ENCODE data around the gene ZNF514. TPM values are rescaled to one million over a fixed set of nuclear protein-coding genes. Genes with fewer than 3 reads are reported as not detected.

ZNF514 gene
- total RNA-seq, 1 experiment from 2014 or later: 8.5 TPM

DNA sequence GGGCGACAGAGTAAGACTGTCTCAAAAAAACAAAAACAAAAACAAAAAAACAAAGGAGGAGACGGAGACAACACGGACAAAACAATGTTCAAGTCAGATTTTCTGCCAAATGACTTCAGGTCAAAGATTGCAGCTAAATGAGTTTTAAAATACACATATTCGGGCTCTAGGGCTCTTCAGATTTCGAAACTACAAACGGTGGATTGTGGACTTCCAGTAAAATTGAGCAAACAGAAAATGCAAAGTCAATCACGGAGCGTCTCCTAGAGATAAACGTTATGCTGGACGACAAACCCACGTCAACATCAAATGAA, 38.6 kb downstream of the ZNF514 start:
- ChIA-PET CTCF (interaction anchor here (1.1 kb wide), 2 partner anchors 41 to 42 kb away, joined by 3 to 4 read pairs; no protein-coding TSS in a partner anchor), RAD21 (ENCODE audit: low non-redundant PET in 1 of 2, low total read pairs in 2 of 2, uncharacterized antibody in 2 of 2, unreplicated experiment in 2 of 2) (no interaction called here), POLR2A (interaction anchor here (1.2 kb wide), 1 partner anchor 16 kb away, joined by 3 read pairs; no protein-coding TSS in a partner anchor)
- Histone ChIP-seq H4K20me1 (ENCODE audit: insufficient read depth) (no peaks in the 10 kb centered on the region), H3K9me3 (ENCODE audit: control insufficient read depth in 1 of 2, insufficient read depth in 1 of 2, low read depth in 1 of 2, low read length in 2 of 2) (no peaks in the 10 kb centered on the region), H3K4me3 (replicated peaks in 1 of 2; ENCODE audit: low read depth in 1 of 2, low read length in 2 of 2) (peak overlapping the region; percentile 98 to 100), H3K9ac (ENCODE audit: low read length) (peak overlapping the region; percentile 91), H3K36me3 (ENCODE audit: control insufficient read depth in 1 of 2, insufficient read depth in 2 of 2, low read length in 2 of 2) (peaks cover 7 to 9% of the 10 kb centered on the region in 2 experiments; a peak in 2 of 4 replicates), H2AFZ (ENCODE audit: low read depth, low read length, poor library complexity, severe bottlenecking) (peak overlapping the region; percentile 82), H3K79me2 (ENCODE audit: insufficient read depth, low read length) (peaks cover 49% of the 10 kb centered on the region), H3K27me3 (ENCODE audit: insufficient read depth, low read length) (no peaks in the 10 kb centered on the region), H3K4me1 (ENCODE audit: control insufficient read depth in 1 of 2, insufficient read depth in 2 of 2, low read length in 2 of 2) (peaks cover 0 to 25% of the 10 kb centered on the region in 2 experiments; a peak in 3 of 4 replicates), H3K27ac (ENCODE audit: low read depth, low read length) (peak overlapping the region; percentile 89), H3K9me2 (ENCODE audit: insufficient read depth) (no peaks in the 10 kb centered on the region), H3K4me2 (ENCODE audit: low read length) (peak overlapping the region; percentile 97)
- intact Hi-C loops (cut with micrococcal nuclease): loop anchor here (1.0 kb wide), 1 partner anchor 44 kb away; the partner anchor contains the start of gene ZNF2
- TF ChIP-seq, protein P1, sequence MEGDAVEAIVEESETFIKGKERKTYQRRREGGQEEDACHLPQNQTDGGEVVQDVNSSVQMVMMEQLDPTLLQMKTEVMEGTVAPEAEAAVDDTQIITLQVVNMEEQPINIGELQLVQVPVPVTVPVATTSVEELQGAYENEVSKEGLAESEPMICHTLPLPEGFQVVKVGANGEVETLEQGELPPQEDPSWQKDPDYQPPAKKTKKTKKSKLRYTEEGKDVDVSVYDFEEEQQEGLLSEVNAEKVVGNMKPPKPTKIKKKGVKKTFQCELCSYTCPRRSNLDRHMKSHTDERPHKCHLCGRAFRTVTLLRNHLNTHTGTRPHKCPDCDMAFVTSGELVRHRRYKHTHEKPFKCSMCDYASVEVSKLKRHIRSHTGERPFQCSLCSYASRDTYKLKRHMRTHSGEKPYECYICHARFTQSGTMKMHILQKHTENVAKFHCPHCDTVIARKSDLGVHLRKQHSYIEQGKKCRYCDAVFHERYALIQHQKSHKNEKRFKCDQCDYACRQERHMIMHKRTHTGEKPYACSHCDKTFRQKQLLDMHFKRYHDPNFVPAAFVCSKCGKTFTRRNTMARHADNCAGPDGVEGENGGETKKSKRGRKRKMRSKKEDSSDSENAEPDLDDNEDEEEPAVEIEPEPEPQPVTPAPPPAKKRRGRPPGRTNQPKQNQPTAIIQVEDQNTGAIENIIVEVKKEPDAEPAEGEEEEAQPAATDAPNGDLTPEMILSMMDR (IDR thresholded peaks at IDR 0.05 in 2 of 3, conservative IDR thresholded peaks at IDR 0.05 in 1 of 3; ENCODE audit: borderline replicate concordance in 1 of 3, insufficient read depth in 1 of 3, low read depth in 2 of 3, low read length in 2 of 3): no peak
- TF ChIP-seq, protein P2, sequence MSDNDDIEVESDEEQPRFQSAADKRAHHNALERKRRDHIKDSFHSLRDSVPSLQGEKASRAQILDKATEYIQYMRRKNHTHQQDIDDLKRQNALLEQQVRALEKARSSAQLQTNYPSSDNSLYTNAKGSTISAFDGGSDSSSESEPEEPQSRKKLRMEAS (IDR thresholded peaks at IDR 0.05): no peak
- TF ChIP-seq TCF7L2 (IDR thresholded peaks at IDR 0.05; ENCODE audit: borderline replicate concordance, extremely low read depth, insufficient read depth, insufficient read length): no peak
- TF ChIP-seq, protein P3, sequence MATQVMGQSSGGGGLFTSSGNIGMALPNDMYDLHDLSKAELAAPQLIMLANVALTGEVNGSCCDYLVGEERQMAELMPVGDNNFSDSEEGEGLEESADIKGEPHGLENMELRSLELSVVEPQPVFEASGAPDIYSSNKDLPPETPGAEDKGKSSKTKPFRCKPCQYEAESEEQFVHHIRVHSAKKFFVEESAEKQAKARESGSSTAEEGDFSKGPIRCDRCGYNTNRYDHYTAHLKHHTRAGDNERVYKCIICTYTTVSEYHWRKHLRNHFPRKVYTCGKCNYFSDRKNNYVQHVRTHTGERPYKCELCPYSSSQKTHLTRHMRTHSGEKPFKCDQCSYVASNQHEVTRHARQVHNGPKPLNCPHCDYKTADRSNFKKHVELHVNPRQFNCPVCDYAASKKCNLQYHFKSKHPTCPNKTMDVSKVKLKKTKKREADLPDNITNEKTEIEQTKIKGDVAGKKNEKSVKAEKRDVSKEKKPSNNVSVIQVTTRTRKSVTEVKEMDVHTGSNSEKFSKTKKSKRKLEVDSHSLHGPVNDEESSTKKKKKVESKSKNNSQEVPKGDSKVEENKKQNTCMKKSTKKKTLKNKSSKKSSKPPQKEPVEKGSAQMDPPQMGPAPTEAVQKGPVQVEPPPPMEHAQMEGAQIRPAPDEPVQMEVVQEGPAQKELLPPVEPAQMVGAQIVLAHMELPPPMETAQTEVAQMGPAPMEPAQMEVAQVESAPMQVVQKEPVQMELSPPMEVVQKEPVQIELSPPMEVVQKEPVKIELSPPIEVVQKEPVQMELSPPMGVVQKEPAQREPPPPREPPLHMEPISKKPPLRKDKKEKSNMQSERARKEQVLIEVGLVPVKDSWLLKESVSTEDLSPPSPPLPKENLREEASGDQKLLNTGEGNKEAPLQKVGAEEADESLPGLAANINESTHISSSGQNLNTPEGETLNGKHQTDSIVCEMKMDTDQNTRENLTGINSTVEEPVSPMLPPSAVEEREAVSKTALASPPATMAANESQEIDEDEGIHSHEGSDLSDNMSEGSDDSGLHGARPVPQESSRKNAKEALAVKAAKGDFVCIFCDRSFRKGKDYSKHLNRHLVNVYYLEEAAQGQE (IDR thresholded peaks at IDR 0.05; ENCODE audit: low read depth): no peak
- no peak for TF ChIP-seq POLR2A (IDR thresholded peaks at IDR 0.05; ENCODE audit: borderline replicate concordance, extremely low read depth, insufficient read depth, insufficient read length)
- TF ChIP-seq EZH2phosphoT487 (IDR thresholded peaks at IDR 0.05; ENCODE audit: borderline replicate concordance): no peak
- no peak for TF ChIP-seq CBX3 (IDR thresholded peaks at IDR 0.05; ENCODE audit: low read depth)
- no peak for TF ChIP-seq RAD21 (IDR thresholded peaks at IDR 0.05; ENCODE audit: low read depth)
- TF ChIP-seq JUND (IDR thresholded peaks at IDR 0.05): no peak
- TF ChIP-seq POLR2AphosphoS5 (IDR thresholded peaks at IDR 0.05; ENCODE audit: low read depth, low read length): no peak
- no peak for TF ChIP-seq SRF (IDR thresholded peaks at IDR 0.05; ENCODE audit: low read depth)
- TF ChIP-seq, protein P4, sequence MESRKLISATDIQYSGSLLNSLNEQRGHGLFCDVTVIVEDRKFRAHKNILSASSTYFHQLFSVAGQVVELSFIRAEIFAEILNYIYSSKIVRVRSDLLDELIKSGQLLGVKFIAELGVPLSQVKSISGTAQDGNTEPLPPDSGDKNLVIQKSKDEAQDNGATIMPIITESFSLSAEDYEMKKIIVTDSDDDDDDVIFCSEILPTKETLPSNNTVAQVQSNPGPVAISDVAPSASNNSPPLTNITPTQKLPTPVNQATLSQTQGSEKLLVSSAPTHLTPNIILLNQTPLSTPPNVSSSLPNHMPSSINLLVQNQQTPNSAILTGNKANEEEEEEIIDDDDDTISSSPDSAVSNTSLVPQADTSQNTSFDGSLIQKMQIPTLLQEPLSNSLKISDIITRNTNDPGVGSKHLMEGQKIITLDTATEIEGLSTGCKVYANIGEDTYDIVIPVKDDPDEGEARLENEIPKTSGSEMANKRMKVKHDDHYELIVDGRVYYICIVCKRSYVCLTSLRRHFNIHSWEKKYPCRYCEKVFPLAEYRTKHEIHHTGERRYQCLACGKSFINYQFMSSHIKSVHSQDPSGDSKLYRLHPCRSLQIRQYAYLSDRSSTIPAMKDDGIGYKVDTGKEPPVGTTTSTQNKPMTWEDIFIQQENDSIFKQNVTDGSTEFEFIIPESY (IDR thresholded peaks at IDR 0.05; ENCODE audit: extremely low read depth, insufficient replicate concordance, low read length): no peak
- TF ChIP-seq SP1 (IDR thresholded peaks at IDR 0.05; ENCODE audit: low read depth): no peak
- ATAC-seq: 0 out of 2 replicates have a peak, but pooled peaks have one; percentile 3
- BruUV-seq (replicated peaks): TSS peak; percentile 42
- DNase-seq (ENCODE audit: low read depth, low spot score): no peak

Data from HCT116 (cell line).